ENCODE results near the gene FOLR2. TPM values are rescaled to one million over a fixed set of nuclear protein-coding genes. Genes with fewer than 3 reads are reported as not detected.

Gene FOLR2
- total and polyA plus RNA-seq, 10 donors: 16.1 to 62.3 (median 23.0) TPM

- intact Hi-C loops (cut with DNase I; ENCODE audit: low total_unique reads): no loop called here
- TF ChIP-seq CTCF (IDR thresholded peaks at IDR 0.05 in 8 of 11, conservative IDR thresholded peaks at IDR 0.05 in 3 of 11) (peak in 1 of 11 experiments; percentile 2), POLR2AphosphoS5 (IDR thresholded peaks at IDR 0.05) (no peak), POLR2A (IDR thresholded peaks at IDR 0.05) (no peak)
Measured at GRCh38 chr11:72238492-72239312, 22.1 kb downstream of the FOLR2 start.

GRCh38 chr11:72239313-72239848 lies 22.8 kb downstream of the FOLR2 start:
- peaks cover 21 to 59% (median 42%) of the 10 kb centered on the region in 6 donors for H3K4me1 ChIP-seq
- H3K27me3 ChIP-seq (replicated peaks in 1 of 7): peaks cover 9 to 60% (median 55%) of the 10 kb centered on the region in 7 donors
- peak overlapping the region in 7 of 8 donors; percentile 13 to 64 (median 30) for H3K4me3 ChIP-seq
- peaks cover 0 to 45% (median 37%) of the 10 kb centered on the region in 6 donors for H3K36me3 ChIP-seq
- peak overlapping the region in 1 of 8 donors; percentile 26 for H3K27ac ChIP-seq
- TF ChIP-seq POLR2A (IDR thresholded peaks at IDR 0.05): no peak
- TF ChIP-seq POLR2AphosphoS5 (IDR thresholded peaks at IDR 0.05): peak; percentile 48 to 62 (median 57)
- peaks cover 0 to 7% (median 0%) of the 10 kb centered on the region in 8 donors for H3K9me3 ChIP-seq
- WGBS, 5 donors: 9 to 15% (median 12%) methylated on average over 23 to 25 of the region's 25 CpGs
- DNase-seq: peak; percentile 83
- intact Hi-C loops (cut with DNase I; ENCODE audit: low total_unique reads): no loop called here

More at GRCh38 chr11:72238492-72239312, 22.1 kb downstream of the FOLR2 start:
- Histone ChIP-seq H3K9me3 (peaks cover 0 to 3% (median 0%) of the 10 kb centered on the region in 8 donors), H3K4me1 (peaks cover 17 to 59% (median 35%) of the 10 kb centered on the region in 6 donors), H3K27me3 (replicated peaks in 1 of 7) (peaks cover 6 to 53% (median 48%) of the 10 kb centered on the region in 7 donors), H3K4me3 (peak overlapping the region in 1 of 8 donors; percentile 64), H3K36me3 (peaks cover 0 to 51% (median 44%) of the 10 kb centered on the region in 6 donors), H3K27ac (no peak overlapping the region)
- DNase-seq: peak; percentile 72
- 72 to 79% (median 77%) methylated on average over 24 to 28 of the region's 28 CpGs for WGBS, 5 donors

- Histone ChIP-seq H3K4me1 (peaks cover 21 to 63% (median 47%) of the 10 kb centered on the region in 6 donors), H3K27me3 (replicated peaks in 1 of 7) (peaks cover 9 to 66% (median 60%) of the 10 kb centered on the region in 7 donors), H3K9me3 (peaks cover 0 to 7% (median 0%) of the 10 kb centered on the region in 8 donors), H3K36me3 (peaks cover 0 to 39% (median 34%) of the 10 kb centered on the region in 6 donors), H3K27ac (peak overlapping the region in 1 of 8 donors; percentile 26), H3K4me3 (peak overlapping the region in 7 of 8 donors; percentile 13 to 64 (median 30))
- peak; percentile 85 for DNase-seq
- TF ChIP-seq CTCF (IDR thresholded peaks at IDR 0.05 in 8 of 11, conservative IDR thresholded peaks at IDR 0.05 in 3 of 11): no peak
- peak in 1 of 3 donors; percentile 73 for TF ChIP-seq POLR2AphosphoS5 (IDR thresholded peaks at IDR 0.05)
- intact Hi-C loops (cut with DNase I; ENCODE audit: low total_unique reads): no loop called here
- WGBS, 5 donors: 2 to 4% (median 2%) methylated on average over 27 to 69 of the region's 69 CpGs
Measured at GRCh38 chr11:72239849-72240460, 23.4 kb downstream of the FOLR2 start.

- peak; percentile 76 for DNase-seq
- H3K9me3 ChIP-seq: peaks cover 0 to 7% (median 0%) of the 10 kb centered on the region in 8 donors
- H3K27ac ChIP-seq: no peak overlapping the region
- intact Hi-C loops (cut with DNase I; ENCODE audit: low total_unique reads): no loop called here
- TF ChIP-seq POLR2AphosphoS5 (IDR thresholded peaks at IDR 0.05) (peak in 1 of 3 donors; percentile 48), CTCF (IDR thresholded peaks at IDR 0.05 in 8 of 11, conservative IDR thresholded peaks at IDR 0.05 in 3 of 11) (no peak)
- peaks cover 21 to 66% (median 48%) of the 10 kb centered on the region in 6 donors for H3K4me1 ChIP-seq
- H3K4me3 ChIP-seq: peak overlapping the region in 6 of 8 donors; percentile 29 to 64 (median 32)
- 4 to 8% (median 6%) methylated on average over 36 to 44 of the region's 44 CpGs for WGBS, 5 donors
- H3K36me3 ChIP-seq: peaks cover 0 to 32% (median 27%) of the 10 kb centered on the region in 6 donors
- H3K27me3 ChIP-seq (replicated peaks in 1 of 7): peaks cover 9 to 73% (median 68%) of the 10 kb centered on the region in 7 donors
Measured at GRCh38 chr11:72240461-72241290, 24.1 kb downstream of the FOLR2 start.
